A549 (cell line): ENCODE measurements around the gene ACTG1.

Experiments used
- POLR2A ChIP-seq: IDR thresholded peaks from 2 replicates; pipeline ENCODE4 v1.6.1; 2012; ENCODE audit warnings: mild to moderate bottlenecking, low read length
- ZC3H11A ChIP-seq: fragments of 450-650 bp; IDR thresholded peaks from 2 replicates; pipeline ENCODE4 v1.6.1; 2014; ENCODE audit warnings: antibody characterized with exemption, mild to moderate bottlenecking

DNA sequence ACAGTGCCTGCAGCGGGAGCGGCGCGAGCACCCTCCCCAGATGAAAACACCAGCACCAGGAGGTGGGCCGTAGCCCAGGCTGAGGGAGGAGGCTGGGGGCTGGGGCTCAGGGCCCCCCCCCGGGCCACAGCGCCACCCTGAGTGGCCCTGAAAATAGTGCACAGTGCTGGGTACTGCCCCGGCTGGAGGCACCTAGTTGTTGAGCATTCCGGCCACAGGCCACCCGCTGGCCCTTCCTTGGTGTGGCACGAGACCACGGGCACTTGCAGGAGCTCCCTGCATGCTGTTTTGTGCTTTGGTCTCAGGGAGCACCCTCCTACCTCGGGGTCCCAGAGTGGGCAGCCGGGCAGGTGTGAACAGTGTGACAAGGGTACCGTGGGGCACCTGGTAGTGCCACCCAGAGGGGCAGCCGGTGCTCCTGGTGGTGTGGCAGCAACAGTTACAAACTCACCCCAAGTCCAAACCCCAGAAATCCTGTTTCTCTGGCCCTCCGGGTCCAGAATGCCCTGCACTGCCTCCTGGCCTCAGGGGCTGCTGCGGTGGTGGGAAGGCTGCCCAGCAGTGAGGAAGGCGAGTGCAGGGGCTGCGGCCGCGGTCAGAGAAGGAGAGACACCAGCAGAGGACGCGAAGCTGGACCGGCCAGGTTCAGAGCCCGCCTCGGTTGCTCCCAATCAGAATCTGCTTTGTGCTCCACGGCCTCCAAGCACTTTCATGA is 27.5 kb upstream of the ACTG1 start:
- no peak for TF ChIP-seq POLR2A
- TF ChIP-seq ZC3H11A = no peak
